Stimulated activated CD4-positive, alpha-beta T cell treated with anti-CD3 and anti-CD28 coated beads, Interleukin-12 subunit alpha, Interleukin-12 subunit beta, amount 100 ng/mL, for 48 hours (primary cell): ENCODE measurements around the gene ADIRF.
"Not testable (repeated sequence)": the region's sequence is repeated elsewhere in the genome, so short reads cannot be mapped to it uniquely, and the experiment has no call there.

Experiments
- DNase-seq, 3 donors: peaks; one replicate each; pipeline ENCODE4 v3.0.0-alpha.2; 2020; ENCODE audit warnings: low read depth in 2 of 3, low spot score in 1 of 3

Gene ADIRF

DNA sequence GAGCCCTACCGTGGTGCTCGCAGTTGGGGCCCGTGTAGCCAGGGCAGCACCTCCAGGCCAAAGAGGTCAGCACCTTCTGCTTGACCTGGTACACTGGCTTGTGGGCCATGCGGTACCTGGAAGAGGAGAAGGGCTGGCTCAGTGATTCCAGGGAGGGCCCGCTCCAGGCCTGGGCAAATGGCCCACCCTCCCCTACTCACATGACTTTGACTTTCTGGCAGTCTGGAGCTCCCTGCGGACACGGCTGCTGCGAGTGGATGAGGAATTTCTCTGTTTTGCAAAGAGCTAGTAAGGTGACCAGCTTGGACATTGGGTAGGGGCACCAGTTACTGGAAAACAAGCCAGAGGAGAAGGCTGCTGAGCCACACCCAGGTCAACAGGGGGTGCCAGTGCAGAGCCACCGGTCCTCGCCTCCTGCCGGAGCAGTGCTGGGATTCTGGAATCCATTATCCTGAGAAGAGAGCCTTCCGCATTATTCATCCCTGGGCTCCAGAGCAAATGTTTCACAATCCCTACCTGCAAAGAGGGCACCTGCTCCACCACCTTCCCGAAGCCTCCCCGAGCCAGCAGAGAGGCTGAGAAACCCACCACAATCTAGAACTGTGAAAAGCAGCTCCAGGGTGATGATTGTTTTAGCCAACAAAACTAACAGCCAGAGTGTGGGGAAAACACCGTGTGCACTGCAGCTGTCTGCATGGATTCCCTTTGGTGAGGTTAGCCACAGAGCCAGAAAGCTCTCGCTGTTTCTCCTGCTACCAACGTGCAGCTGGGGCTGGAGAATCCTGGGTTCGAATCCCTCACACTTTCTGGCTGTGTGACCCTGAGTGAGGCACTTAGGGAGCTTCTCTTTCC is 22.7 kb upstream of the ADIRF start:
- no peak for DNase-seq

DNA sequence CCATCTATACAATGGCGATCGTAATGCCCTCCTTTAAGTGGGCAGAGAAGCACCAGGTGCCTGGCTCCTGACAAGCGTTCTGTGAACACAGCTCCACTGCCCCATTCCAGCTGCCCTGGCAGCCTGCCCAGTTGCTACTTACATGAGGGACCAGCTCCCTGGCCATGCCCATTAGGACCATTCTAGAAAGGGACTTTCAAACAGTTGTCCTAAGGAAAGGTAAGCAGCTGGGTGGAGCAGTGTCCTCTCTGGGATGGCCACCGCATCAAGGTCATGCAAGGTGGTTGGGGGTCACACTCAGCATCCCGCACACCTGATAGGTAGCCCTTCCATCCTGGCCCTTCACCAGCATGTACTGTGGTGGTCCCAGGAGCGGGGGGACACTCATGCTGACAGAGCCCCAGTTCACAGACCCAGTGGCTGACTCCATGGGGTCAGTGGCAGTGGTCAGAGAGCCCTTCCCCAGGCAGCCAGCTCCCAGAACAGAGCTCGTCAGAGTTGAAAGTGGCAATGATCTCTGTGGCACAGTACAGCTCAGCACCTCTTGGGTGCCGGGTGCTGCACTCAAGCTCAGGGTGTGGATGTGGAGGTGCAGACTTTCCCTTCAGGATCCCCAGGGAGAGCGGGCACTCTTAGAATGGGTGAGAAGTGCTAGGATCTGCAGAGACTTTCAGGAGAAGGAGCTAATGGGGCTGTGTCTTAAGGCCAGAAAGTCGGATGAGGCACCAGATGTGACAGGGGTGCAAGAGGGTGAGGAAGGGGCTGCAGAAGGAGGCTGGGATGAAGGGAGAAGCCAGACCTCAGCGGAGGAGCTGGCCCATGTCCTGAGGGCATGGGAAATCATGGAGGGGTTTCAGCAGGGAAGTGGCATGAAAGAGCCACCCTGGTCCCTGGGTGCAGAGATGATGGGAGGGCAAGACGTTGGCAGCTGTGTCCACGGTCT is 21.8 kb upstream of the ADIRF start:
- no peak for DNase-seq

DNA sequence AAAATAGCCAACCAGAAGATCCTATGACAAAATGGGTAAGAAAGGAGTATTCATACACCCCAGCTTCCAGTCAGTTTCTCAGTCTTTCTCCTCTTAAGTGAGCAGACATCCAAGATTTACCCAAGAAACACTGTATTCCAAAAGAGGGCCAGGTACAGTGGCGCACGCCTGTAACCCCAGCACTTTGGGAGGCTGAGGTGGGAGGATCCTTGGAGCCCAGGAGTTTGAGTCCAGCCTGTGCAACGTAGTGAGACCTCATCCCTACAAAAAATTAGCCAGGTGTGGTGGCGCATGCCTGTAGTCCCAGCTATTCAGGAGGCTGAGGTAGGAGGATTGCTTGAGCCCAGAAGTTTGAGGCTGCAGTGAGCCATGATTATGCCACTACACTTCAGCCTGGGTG is 20.5 kb upstream of the ADIRF start:
- DNase-seq, result not testable (repeated sequence)

DNA sequence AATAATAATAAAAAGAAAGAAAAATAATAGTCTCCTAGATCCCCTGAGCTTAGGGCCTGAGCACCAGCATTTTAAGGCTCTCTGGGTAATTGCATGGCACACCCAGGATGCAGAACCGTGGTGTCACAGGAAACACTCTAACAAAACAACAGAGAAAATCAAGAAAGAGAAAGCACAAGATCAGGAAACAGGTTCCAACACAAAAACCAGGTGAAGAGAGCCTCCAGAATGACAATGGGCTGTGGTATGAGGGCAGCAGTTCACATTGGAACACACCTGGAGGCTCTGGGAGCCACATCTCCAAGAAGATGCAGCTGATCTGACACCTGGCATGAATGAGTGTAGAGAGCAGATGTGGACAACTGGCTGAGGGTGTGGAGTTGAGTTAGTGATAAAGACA is 17.9 kb upstream of the ADIRF start:
- DNase-seq, result no peak

DNA sequence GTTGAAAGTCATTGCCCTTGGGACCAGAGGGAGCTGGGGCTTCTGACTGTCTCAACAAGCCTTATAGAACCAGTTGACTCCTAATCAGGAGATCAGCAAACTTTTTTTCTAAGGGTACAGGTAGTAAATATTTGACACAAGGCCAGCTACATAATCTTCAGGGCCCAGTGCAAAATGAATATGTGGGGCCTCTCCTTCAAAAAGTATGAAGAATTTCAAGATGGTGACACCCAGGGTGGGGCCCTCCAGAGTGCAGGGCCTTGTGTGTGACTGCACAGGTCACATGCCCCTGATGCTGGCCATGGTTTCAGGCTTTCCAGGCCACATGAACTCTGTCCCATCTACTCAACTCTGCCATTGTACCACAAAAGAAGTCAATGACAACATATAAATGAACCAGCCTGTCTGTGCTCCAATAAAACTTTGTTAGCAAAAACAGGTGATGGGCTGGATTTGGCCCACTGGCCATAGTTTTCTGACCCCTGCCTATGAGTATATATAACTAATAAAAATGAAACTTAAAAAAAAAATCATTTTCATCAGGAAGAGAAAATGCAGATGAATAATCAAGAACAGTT is 17.0 kb upstream of the ADIRF start:
- no peak for DNase-seq

DNA sequence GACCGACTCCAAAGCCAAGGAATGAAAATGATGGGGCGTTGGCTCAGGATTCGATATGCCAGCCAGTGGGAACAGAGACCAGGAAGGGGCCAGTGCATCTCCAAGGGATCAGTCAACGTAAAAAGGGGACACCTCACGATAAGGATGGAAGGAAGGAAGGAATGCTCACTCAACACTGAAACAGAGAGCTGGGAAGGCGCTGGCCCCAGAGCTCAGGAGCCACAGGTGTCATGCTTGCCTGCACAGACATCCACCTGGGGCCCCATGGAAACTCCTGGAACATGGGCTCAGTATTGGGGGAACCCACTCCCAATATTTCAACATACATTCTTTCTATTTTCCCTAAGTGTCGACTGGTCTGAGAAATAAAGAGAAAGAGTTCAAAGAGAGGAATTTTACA is 16.2 kb upstream of the ADIRF start:
- no peak for DNase-seq

DNA sequence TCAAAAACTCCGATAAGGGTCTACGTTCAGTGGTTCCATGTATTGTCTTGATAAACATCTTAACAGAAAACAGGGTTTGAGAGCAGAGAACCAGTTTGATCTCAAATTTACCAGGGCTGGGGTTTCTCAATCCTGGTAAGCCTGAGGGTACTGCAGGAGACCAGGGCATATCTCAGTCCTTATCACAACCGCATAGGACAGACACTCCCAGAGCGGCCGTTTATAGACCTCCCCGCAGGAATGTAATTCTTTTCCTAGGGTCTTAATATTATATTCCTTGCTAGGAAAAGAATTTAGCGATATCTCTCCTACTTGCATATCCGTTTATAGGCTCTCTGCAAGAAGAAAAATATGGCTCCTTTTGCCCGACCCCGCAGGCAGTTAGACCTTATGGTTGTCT is 15.6 kb upstream of the ADIRF start:
- not testable (repeated sequence) for DNase-seq

DNA sequence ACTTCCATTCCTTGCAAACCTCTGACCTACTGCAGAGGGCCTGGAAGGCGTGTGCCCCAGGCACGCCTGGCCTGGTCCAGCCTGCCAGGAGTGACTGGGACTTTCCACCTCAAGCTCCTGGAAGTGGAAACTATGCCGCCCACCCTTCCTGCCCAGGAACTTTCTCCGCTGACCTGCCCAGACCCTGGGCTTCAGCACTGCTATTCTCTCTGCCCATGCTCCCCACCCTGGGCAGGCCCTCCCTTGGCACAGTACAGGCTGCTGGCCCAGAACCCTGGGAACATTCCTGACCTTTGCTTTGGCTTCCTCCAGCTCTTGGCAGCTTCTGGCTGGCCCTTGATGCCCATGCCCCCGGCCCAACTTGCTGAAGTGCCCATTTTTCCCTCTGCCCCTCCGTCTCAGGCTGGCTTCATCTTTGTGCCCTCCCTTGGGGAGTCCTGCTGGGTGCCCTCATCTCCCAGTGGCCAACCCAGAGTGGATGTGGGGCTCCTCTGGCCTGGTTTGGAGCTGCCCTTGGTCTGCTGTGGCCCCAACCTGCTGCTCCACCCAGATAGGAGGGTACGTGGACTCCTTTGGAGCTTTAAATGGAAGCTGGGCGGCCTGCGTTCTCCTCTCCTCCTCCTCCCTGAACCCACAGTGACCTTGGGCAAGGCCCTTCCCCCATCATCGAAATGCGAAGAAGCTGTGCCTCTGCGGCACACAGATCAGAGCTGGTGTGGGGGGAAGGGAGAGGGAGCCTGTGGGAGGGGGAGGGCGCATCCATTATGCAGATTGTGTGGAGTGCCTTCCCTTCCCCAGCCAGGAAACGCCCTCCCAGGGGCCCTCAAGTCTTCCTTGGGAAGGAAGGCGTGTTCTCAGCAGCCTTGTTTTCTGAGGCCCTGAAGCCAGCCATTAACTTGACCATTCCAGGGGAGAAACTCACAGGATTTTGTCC is 14.3 kb upstream of the ADIRF start:
- DNase-seq, result no peak

DNA sequence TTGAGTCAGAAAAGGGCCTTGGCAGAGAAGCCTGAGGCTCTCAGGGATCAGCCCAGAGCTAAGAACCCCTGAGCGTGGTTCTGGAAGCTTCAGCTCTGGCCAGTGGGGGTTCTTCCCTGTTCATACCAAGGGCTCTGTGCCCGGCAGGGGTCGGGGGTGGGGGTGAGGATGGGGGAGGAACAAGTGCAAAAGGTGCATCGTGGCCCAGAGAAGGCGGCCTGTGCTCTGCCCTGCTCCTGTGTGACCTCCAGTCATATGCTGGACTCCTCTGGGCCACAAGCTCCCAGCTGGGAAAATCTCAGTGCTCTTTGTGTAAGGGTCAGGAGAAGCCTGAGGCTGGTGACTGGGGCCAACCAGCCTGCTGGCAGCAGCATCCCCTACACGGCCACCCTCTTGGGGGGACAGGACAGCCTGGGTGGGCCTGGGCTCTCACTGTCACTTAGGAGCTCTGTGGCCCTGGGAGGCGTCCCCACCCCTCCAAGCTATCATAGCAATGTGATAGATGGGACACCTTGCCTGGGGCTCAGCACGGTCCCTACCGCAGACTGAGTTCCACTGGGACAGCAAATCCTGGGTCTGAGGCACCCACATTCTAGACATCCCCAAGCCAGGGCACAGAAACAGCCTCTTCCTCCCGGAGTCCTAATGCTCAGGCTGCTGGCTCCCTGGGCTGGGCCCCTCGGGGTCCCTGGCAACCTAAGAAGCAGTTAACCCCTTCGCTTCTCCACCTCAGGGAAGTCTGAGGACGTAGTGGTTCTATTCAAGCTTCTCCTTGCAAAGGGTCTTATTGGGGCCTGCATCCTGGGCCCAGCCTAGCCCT is 13.4 kb upstream of the ADIRF start:
- no peak for DNase-seq

DNA sequence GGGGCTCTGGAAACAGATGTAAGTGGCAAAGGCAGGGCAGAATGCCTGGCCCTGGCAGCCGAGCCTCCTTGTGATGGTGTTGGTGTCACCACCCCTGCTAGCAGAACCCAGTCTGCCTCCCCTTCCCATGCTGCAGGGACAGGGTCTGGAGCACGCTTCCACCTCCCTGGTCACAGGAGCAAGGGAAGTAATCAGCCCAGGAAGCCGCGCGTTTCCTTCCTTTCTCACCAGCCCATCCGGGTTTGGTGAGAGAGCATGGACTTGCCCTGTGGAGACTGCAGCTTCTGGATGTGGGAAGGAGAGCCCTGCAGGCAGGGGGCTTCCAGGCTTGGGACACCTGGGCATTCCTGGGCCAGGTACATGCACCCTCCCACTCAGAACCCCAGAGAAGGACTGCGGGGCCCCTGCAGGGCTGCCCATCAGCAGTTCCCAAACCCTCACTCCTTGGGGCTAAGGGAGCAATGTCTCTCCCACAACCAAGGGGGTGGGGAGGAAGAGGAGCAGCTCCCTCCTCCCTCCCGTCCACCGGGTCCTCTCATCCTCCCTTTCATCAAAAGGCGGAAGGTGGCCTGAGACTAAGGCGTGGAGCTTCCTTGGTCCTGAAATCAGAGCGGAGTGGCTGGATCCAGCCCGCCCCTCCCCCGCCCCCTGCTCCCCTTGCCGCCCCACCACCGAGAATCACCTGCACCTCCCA is 12.6 kb upstream of the ADIRF start:
- DNase-seq, result no peak

DNA sequence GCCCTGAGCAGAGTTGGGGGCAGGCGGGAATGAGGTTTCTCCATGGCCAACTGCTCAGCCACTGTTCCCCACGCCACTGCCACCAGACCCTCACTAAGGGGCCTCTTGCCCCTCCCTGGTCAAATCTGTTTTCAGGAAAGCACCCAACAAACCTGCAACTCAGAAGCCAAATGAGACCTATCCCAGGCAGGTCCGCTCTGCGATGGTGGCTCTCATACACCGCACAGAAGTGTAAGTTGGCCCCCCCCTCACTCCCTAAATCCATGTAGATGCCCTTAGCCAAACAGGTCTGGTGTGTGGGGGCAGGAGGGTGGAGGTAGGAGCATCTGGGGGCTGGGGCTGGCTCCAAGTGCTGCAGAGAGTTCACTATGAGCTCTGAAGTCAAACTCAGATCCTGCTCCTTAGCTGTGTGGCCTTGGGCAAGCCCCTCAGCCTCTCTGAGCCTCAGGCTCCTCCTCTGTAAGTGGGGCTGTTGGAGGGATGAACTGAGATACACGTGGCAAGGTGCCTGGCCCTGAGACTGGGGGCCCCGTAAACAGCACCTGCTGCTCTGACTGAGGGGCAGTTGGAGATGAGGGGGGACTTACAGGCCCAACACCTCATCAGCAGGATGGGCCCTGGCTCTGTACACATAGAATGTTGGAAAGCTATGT is 12.0 kb upstream of the ADIRF start:
- no peak for DNase-seq

DNA sequence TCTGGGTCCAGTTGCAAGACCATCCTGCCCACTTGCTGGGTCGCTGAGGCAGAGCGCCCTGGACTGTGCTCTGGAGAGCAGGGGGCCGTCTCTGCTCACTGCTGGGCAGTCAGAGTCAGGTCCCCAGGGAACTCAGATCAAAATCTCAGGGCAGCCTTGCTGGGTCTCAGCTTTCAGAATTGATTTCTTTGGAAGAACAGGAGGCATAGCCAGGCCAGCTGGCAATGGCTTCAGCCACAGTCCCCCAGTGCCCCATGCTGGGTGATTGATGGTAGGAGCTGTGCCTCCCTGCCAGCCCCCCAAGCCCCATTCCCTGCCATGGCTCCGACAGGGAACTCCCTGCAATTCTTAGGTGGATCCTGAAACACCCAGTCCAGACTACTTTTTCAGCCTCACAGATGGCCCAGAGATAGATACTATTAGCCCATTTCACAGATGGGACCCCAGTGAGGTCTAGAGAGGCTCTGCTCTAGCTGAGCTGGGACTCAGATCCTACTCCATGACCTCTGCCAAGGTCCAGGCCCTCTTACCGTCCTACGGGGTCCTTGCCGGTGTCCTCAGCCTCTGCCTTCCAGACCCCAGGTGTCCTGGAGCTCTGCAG is 11.3 kb upstream of the ADIRF start:
- DNase-seq, result no peak

DNA sequence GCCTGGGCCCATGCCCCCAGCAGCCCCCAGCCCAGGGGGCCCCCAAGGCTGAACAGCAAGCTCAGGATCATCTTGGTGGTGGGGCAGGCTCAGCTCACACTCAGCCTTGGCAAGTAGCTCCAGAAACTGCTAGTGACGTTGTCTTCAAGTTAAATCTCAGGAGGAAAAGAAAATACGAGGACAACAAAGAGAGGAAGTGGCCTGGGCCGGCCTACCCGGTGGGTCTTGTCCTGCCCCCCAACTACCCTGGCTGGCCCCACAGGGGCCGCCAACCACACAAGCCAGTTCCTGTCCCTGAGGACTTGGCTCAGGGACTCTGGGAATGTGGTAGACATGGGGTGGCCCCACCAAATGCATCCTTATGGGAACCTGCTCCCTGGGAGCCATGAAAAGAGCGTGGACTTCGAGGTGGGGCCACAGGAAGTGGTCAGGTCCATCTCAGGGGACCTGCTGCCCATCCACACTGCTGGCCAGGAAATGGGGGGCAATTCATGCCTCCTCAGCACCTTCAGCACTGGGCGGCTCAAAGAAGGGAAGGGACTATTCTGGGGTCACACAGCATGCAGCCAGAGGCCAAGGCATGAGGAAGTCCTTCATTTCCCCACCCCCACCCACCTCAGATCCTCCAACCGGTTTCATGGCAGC is 10.7 kb upstream of the ADIRF start, which contains the start of gene MMRN2:
Gene MMRN2 (minus strand): TSS at position 145 of the 645 bp plus-strand sequence. CDS start 74 bp downstream, at position 71.
- DNase-seq, result no peak

DNA sequence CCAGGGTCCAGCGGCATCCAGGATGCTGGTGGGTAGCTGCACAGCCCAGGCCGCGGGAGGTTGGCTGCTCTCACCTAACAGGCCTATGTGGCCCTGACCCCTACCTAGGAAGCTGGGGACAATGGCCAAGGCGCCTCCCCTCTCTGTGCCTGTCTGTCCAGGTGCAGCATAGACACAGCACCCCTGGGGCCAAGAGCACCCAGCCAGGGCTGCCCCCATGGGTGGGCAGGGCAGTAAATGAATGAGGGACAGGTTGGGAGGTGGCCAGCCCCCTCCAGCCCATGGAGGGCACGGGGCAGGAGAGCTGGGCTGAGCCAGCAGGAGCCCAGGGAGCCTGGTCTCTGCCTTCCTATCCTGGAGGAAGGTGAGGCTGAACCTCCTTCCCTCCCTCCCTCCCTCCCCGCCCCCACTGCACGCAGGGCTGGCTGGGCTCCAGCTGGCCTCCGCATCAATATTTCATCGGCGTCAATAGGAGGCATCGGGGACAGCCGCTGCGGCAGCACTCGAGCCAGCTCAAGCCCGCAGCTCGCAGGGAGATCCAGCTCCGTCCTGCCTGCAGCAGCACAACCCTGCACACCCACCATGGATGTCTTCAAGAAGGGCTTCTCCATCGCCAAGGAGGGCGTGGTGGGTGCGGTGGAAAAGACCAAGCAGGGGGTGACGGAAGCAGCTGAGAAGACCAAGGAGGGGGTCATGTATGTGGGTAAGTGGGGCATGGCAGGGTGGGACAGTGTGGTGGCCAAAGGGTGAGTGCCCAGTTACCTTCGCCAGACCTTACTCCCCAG is 10.0 kb upstream of the ADIRF start, which contains the start of gene SNCG:
Gene SNCG (plus strand): TSS at position 484 of the 785 bp plus-strand sequence. CDS start 99 bp downstream, at position 583.
- DNase-seq, result no peak

DNA sequence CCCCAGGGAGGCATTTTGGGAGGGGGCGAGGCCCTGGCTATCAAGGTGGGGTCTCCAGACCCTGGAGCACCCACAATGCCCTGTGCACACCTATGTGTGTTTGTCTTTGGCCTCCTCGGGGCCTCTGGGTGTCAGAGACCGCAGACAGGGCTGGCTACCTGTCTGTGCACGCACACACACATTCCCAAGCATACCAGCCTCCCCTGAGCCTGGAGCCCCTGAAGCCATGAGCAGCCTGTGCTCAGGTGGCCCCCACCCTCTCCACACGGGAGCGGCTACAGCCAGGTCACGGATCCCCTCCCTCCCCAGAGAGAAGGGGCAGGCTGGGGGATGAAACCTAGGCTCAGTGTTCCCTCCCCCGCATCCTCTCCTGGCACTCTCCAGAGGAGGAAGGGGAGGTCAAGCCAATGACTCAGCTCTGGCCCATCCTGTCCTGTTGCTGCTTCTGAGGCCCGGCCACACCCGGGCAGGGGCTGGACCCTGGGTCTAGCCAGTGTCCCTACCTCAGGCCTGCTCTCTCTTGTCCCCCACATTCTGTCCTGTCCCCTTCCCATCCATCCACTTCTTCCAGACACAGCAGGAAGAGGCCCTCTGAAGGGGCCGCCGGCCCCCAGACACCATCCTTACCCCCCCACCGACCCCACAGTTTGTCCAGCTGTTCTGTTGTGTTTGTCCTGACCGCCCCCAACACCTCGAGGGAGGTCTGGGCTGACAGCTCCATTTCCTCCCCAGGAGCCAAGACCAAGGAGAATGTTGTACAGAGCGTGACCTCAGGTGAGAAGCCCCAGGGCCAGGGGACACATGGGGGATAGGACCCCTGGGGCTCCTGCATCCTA is 9.2 kb upstream of the ADIRF start:
- DNase-seq, result no peak

DNA sequence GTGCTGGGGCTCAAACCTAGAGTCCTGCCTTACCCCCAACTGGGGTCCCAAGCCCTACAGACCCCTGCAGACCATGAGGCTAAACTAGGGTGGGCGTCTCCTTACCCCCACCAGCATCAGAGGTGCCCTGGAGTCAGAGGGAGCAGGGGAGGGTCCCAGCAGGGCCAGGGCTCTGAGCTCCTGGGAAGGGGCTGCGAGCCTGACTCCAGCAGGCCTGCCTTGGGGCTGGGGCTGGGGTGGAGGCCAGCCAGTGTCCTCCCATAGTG is 8.6 kb upstream of the ADIRF start:
- no peak for DNase-seq
